HG03095 (cell line): ENCODE results near the gene ITK.

Source experiments
- ATAC-seq: cut with Tn5 transposase; IDR thresholded peaks from one replicate; pipeline ENCODE4 v1.9.1; 2021; ENCODE audit warnings: moderate library complexity; ENCODE audit not compliant: unreplicated experiment

Gene ITK

GRCh38 chr5:157303667-157304327 lies 123.2 kb downstream of the ITK start:
- no peak for ATAC-seq
